ENCODE measurements around the gene PSMD14. TPM values are rescaled to one million over a fixed set of nuclear protein-coding genes. Genes with fewer than 3 reads are reported as not detected.

Gene PSMD14
- total and polyA plus RNA-seq, 2 donors (not counting 1 experiment from before 2014, with no cell fraction given) = 69.2 to 87.5 TPM

DNA sequence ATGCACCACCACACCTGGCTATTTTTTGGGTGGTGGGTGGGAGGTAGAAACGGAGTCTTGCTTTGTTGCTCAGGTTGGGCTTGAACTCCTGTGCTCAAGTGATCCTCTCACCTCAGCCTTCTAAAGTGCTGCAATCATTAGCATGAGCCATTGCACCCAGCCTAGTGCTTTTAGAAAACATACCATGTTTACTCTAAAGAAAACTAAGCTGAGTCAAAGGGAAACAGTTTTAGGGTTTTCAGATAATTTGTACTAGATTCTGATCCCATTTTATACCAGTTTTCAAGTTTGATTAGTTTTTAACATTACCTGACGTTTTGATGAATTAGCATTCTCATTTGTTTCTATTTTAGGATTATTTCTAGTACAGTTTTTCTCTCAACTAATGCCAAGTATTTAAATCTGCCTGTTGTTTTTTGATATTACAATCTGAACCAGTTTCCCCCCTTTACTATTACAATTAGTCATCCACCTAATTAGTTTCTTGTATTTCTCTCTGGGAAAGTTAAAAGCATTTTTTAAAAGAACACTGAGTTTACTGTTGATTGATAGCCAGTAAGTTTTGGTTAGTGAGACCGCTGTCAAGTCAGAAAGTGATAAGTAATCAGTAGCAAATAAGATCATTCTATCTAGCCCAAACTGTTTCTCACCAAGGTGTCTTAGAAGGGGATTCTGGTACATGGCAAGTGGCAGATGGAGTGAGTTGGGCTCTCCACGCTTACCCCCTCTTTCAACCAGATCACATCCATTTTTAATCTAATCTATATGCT, 83.7 kb downstream of the PSMD14 start:
- no peaks in the 10 kb centered on the region for H3K27me3 ChIP-seq (ENCODE audit: control insufficient read depth, insufficient read depth, low read length)
- no peak for DNase-seq (ENCODE audit: low read depth in 2 of 2)
- no peak overlapping the region for H2AFZ ChIP-seq (ENCODE audit: low read length)
- H3K36me3 ChIP-seq (ENCODE audit: control insufficient read depth, insufficient read depth, low read length) = peaks cover 2% of the 10 kb centered on the region
- no peak overlapping the region for H3K4me2 ChIP-seq (ENCODE audit: extremely low read depth, insufficient read depth, low read length)
- TF ChIP-seq EZH2 (IDR thresholded peaks at IDR 0.05; ENCODE audit: low read length, missing control alignments) = no peak
- TF ChIP-seq, protein P1, sequence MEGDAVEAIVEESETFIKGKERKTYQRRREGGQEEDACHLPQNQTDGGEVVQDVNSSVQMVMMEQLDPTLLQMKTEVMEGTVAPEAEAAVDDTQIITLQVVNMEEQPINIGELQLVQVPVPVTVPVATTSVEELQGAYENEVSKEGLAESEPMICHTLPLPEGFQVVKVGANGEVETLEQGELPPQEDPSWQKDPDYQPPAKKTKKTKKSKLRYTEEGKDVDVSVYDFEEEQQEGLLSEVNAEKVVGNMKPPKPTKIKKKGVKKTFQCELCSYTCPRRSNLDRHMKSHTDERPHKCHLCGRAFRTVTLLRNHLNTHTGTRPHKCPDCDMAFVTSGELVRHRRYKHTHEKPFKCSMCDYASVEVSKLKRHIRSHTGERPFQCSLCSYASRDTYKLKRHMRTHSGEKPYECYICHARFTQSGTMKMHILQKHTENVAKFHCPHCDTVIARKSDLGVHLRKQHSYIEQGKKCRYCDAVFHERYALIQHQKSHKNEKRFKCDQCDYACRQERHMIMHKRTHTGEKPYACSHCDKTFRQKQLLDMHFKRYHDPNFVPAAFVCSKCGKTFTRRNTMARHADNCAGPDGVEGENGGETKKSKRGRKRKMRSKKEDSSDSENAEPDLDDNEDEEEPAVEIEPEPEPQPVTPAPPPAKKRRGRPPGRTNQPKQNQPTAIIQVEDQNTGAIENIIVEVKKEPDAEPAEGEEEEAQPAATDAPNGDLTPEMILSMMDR (conservative IDR thresholded peaks at IDR 0.05 in 1 of 2, IDR thresholded peaks at IDR 0.05 in 1 of 2; ENCODE audit: low read depth in 1 of 2, low read length in 2 of 2) = no peak
- no peaks in the 10 kb centered on the region for H3K9me3 ChIP-seq (ENCODE audit: control insufficient read depth, insufficient read depth, low read depth, low read length)
- H3K4me3 ChIP-seq (replicated peaks in 1 of 4; ENCODE audit: control extremely low read depth in 1 of 4, insufficient read depth in 1 of 4, low read depth in 3 of 4, low read length in 4 of 4) = no peak overlapping the region
- no peak overlapping the region for H3K9ac ChIP-seq (ENCODE audit: insufficient read depth, low read length)
- no peak overlapping the region for H3K27ac ChIP-seq (ENCODE audit: insufficient read depth, low read length)
- H4K20me1 ChIP-seq (ENCODE audit: control insufficient read depth, extremely low read depth, insufficient read depth, low read length) = no peaks in the 10 kb centered on the region
- no peaks in the 10 kb centered on the region for H3K4me1 ChIP-seq (ENCODE audit: control insufficient read depth, extremely low read depth, insufficient read depth, low read length)
- no peaks in the 10 kb centered on the region for H3K79me2 ChIP-seq (ENCODE audit: control insufficient read depth, insufficient read depth, low read length)

DNA sequence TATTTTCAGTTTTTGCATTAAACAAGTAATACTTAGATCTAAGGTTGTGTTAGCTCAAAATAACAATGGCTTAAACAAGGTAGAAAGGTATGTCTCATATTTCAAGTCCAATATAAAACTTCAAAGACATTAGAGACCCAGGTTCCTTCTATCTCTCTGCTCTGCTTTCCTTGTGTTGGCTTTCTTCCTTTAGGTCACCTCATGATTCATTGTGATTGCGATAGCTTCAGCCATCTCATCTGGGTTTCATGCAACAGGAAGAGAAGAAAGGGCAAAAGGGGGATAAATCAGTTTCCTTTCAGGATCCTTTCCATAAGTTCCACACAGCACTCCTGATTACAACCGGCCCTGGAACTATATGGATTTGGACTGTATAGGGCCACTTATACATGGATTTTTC, 91.9 kb downstream of the PSMD14 start:
- H3K36me3 ChIP-seq (ENCODE audit: control insufficient read depth, insufficient read depth, low read length) = no peaks in the 10 kb centered on the region
- no peaks in the 10 kb centered on the region for H3K79me2 ChIP-seq (ENCODE audit: control insufficient read depth, insufficient read depth, low read length)
- no peaks in the 10 kb centered on the region for H3K9me3 ChIP-seq (ENCODE audit: control insufficient read depth, insufficient read depth, low read depth, low read length)
- H2AFZ ChIP-seq (ENCODE audit: low read length) = no peak overlapping the region
- TF ChIP-seq, protein P1 (conservative IDR thresholded peaks at IDR 0.05 in 1 of 2, IDR thresholded peaks at IDR 0.05 in 1 of 2; ENCODE audit: low read depth in 1 of 2, low read length in 2 of 2) = no peak
- no peak for TF ChIP-seq EZH2 (IDR thresholded peaks at IDR 0.05; ENCODE audit: low read length, missing control alignments)
- H3K4me1 ChIP-seq (ENCODE audit: control insufficient read depth, extremely low read depth, insufficient read depth, low read length) = no peaks in the 10 kb centered on the region
- H4K20me1 ChIP-seq (ENCODE audit: control insufficient read depth, extremely low read depth, insufficient read depth, low read length) = no peaks in the 10 kb centered on the region
- H3K4me2 ChIP-seq (ENCODE audit: extremely low read depth, insufficient read depth, low read length) = no peak overlapping the region
- no peaks in the 10 kb centered on the region for H3K27me3 ChIP-seq (ENCODE audit: control insufficient read depth, insufficient read depth, low read length)
- DNase-seq (ENCODE audit: low read depth in 2 of 2) = no peak
- H3K4me3 ChIP-seq (replicated peaks in 1 of 4; ENCODE audit: control extremely low read depth in 1 of 4, insufficient read depth in 1 of 4, low read depth in 3 of 4, low read length in 4 of 4) = no peak overlapping the region
- no peak overlapping the region for H3K9ac ChIP-seq (ENCODE audit: insufficient read depth, low read length)
- no peak overlapping the region for H3K27ac ChIP-seq (ENCODE audit: insufficient read depth, low read length)

DNA sequence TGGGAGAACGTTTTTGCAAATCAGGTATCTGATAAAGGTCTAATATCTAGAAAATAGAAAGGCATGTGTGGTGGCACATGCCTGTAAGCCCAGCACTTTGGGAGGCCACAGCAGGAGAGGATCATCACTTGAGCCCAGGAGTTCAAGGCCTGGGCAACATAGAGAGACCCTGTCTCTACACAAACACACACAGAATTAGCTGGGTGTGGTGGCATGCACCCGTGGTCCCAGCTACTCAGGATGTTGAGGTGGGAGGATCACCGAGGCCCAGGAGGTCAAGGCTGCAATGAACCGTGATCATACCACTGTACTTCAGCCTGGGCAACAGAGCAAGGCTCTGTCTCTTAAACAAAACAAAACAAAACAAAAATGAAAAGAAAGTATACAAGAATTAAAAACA, 94.1 kb downstream of the PSMD14 start:
- no peak overlapping the region for H3K9ac ChIP-seq (ENCODE audit: insufficient read depth, low read length)
- TF ChIP-seq EZH2 (IDR thresholded peaks at IDR 0.05; ENCODE audit: low read length, missing control alignments) = no peak
- TF ChIP-seq, protein P1 (conservative IDR thresholded peaks at IDR 0.05 in 1 of 2, IDR thresholded peaks at IDR 0.05 in 1 of 2; ENCODE audit: low read depth in 1 of 2, low read length in 2 of 2) = no peak
- no peak for DNase-seq (ENCODE audit: low read depth in 2 of 2)
- no peaks in the 10 kb centered on the region for H3K4me1 ChIP-seq (ENCODE audit: control insufficient read depth, extremely low read depth, insufficient read depth, low read length)
- no peaks in the 10 kb centered on the region for H4K20me1 ChIP-seq (ENCODE audit: control insufficient read depth, extremely low read depth, insufficient read depth, low read length)
- H2AFZ ChIP-seq (ENCODE audit: low read length) = no peak overlapping the region
- H3K9me3 ChIP-seq (ENCODE audit: control insufficient read depth, insufficient read depth, low read depth, low read length) = no peaks in the 10 kb centered on the region
- H3K4me2 ChIP-seq (ENCODE audit: extremely low read depth, insufficient read depth, low read length) = no peak overlapping the region
- H3K27ac ChIP-seq (ENCODE audit: insufficient read depth, low read length) = no peak overlapping the region
- H3K4me3 ChIP-seq (replicated peaks in 1 of 4; ENCODE audit: control extremely low read depth in 1 of 4, insufficient read depth in 1 of 4, low read depth in 3 of 4, low read length in 4 of 4) = no peak overlapping the region
- H3K36me3 ChIP-seq (ENCODE audit: control insufficient read depth, insufficient read depth, low read length) = no peaks in the 10 kb centered on the region
- H3K79me2 ChIP-seq (ENCODE audit: control insufficient read depth, insufficient read depth, low read length) = no peaks in the 10 kb centered on the region
- no peaks in the 10 kb centered on the region for H3K27me3 ChIP-seq (ENCODE audit: control insufficient read depth, insufficient read depth, low read length)

Measured in fibroblast of lung (primary cell).